Measurements from ENCODE around the gene LHFPL5.

The LHFPL5 gene

GRCh38 chr6:35804996-35805736 lies at the start of gene LHFPL5:
TSS of gene LHFPL5 (plus strand) at chr6:35805352. CDS start at chr6:35805671, 319 bp downstream.
- TF ChIP-seq, protein P1, sequence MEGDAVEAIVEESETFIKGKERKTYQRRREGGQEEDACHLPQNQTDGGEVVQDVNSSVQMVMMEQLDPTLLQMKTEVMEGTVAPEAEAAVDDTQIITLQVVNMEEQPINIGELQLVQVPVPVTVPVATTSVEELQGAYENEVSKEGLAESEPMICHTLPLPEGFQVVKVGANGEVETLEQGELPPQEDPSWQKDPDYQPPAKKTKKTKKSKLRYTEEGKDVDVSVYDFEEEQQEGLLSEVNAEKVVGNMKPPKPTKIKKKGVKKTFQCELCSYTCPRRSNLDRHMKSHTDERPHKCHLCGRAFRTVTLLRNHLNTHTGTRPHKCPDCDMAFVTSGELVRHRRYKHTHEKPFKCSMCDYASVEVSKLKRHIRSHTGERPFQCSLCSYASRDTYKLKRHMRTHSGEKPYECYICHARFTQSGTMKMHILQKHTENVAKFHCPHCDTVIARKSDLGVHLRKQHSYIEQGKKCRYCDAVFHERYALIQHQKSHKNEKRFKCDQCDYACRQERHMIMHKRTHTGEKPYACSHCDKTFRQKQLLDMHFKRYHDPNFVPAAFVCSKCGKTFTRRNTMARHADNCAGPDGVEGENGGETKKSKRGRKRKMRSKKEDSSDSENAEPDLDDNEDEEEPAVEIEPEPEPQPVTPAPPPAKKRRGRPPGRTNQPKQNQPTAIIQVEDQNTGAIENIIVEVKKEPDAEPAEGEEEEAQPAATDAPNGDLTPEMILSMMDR (IDR thresholded peaks at IDR 0.05; ENCODE audit: borderline replicate concordance, insufficient read depth, low read depth, low read length), result no peak
- H3K4me3 ChIP-seq (ENCODE audit: low read depth, low read length), result no peak within 1 kb of the TSS

DNA sequence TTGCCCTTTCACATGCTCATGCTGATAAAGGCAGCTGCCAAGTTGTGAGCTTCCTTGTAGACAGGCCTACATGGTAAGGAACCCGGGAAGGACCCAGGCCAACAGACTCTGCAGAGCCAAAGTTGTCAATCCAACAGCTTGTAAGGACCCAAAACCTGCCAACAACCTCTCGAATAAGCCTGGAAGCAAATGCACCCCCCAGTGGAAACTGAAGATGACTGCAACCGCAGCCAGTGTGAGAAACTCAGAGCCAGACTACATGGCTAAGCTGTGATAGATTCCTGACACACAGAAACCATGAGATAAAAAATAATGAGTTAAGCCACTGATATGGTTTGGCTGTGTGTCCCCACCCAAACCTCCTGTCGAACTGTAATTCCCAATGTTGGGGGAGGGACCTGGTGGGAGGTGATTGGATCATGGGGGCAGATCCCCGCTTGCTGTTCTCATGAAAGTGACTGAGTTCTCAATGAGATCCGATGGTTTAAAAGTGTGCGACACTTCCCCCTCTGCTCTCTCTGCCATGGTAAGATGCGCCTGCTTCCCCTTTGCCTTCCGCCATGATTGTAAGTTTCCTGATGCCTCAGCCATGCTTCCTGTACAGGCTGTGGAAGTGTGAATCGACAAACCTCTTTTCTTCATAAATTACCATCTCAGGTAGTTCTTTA lies 47.6 kb upstream of the LHFPL5 start:
- TF ChIP-seq, protein P1 (IDR thresholded peaks at IDR 0.05; ENCODE audit: borderline replicate concordance, insufficient read depth, low read depth, low read length), result peak; percentile 58
- no peak overlapping the region for H3K4me3 ChIP-seq (ENCODE audit: low read depth, low read length)

DNA sequence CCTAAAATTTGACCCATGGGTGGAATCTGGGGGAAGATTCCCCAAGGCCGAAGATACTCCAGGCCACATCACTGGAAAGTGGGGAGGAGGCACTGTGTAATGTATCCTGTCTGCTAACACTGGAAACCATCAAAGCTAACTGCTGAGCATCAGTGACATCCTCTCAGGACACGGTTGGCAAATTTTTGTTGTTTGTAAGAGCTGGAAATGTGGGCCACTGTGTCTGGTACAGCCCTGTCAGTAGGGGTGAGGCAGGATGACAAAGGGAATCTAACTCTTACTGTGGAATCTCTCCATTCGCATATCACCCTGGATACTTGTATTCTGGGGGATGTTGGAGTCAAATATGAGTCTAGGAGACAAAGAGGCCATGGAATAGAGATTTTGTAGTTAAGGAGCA lies 45.7 kb upstream of the LHFPL5 start:
- no peak overlapping the region for H3K4me3 ChIP-seq (ENCODE audit: low read depth, low read length)
- TF ChIP-seq, protein P1 (IDR thresholded peaks at IDR 0.05; ENCODE audit: borderline replicate concordance, insufficient read depth, low read depth, low read length), result no peak

DNA sequence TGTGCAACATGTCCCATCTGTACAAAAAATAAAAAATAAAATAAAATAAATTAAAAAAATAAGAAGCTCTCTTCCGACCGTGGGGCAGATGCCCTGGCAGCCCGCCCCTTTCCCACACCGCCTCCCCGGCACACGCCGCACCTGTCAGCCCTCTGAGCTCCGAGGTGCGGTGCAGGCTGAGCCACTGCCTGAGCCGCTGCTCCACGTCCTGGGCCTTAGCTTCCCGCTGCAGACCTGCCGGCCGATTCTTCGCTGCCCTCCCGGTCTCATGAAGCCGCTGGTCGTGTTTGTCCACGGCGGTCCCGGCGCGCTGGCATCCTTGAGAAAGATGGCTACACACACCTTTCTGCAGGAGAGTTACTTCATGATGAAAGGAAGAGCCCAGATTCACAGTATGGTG lies 39.4 kb upstream of the LHFPL5 start:
- H3K4me3 ChIP-seq (ENCODE audit: low read depth, low read length), result no peak overlapping the region
- TF ChIP-seq, protein P1 (IDR thresholded peaks at IDR 0.05; ENCODE audit: borderline replicate concordance, insufficient read depth, low read depth, low read length), result no peak

- TF ChIP-seq, protein P1 (IDR thresholded peaks at IDR 0.05; ENCODE audit: borderline replicate concordance, insufficient read depth, low read depth, low read length), result no peak
- no peak overlapping the region for H3K4me3 ChIP-seq (ENCODE audit: low read depth, low read length)
These were observed 35.9 kb upstream of the LHFPL5 start for GRCh38 chr6:35769211-35769610.

DNA sequence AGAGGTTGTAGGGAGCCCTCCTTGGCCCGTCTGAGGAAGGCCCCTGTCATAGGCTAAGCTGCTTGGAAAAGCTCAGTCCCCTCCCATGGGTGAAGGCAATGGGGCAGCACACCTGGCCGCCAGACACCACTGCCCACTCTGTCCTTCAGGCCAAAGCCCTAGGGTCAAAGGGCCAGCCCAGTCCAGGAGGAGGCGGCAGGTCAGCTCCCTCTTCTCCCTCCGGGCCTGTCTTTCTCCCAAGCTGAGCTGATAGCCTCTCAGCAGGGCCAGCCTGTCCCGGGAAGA lies 33.9 kb upstream of the LHFPL5 start:
- TF ChIP-seq, protein P1 (IDR thresholded peaks at IDR 0.05; ENCODE audit: borderline replicate concordance, insufficient read depth, low read depth, low read length), result no peak
- no peak overlapping the region for H3K4me3 ChIP-seq (ENCODE audit: low read depth, low read length)
